ENCODE data around the gene SLC16A13. TPM values are rescaled to one million over a fixed set of nuclear protein-coding genes. Genes with fewer than 3 reads are reported as not detected.

Gene SLC16A13
- total RNA-seq, 1 donor from 2014 or later: 13.5 TPM

DNA sequence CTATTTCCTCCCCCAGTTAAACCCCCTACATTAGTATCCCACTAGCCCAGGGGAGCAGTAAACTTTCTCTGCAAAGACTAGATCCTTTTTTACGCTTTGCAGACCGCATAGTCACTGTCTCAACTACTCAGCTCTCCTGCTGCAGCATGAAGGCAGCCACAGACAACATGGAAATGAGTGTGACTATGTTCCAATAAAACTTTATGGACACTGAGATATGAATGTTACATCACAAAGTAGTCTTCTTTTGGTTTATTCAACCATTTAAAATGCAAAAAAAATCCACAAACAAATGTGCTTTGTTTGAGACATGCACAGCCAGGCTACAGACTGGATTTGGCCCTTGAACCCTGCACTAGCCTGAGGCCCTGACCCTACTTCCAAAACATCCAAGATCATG, 25.3 kb upstream of the SLC16A13 start:
- TF ChIP-seq, protein P1, sequence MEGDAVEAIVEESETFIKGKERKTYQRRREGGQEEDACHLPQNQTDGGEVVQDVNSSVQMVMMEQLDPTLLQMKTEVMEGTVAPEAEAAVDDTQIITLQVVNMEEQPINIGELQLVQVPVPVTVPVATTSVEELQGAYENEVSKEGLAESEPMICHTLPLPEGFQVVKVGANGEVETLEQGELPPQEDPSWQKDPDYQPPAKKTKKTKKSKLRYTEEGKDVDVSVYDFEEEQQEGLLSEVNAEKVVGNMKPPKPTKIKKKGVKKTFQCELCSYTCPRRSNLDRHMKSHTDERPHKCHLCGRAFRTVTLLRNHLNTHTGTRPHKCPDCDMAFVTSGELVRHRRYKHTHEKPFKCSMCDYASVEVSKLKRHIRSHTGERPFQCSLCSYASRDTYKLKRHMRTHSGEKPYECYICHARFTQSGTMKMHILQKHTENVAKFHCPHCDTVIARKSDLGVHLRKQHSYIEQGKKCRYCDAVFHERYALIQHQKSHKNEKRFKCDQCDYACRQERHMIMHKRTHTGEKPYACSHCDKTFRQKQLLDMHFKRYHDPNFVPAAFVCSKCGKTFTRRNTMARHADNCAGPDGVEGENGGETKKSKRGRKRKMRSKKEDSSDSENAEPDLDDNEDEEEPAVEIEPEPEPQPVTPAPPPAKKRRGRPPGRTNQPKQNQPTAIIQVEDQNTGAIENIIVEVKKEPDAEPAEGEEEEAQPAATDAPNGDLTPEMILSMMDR (conservative IDR thresholded peaks at IDR 0.05): no peak
- Mint-ChIP-seq H3K4me1 (ENCODE audit: unreplicated experiment) (peaks cover 33% of the 10 kb centered on the region), H3K36me3 (peaks cover 3% of the 10 kb centered on the region), H3K4me3 (peak overlapping the region; percentile 69), H3K27me3 (no peaks in the 10 kb centered on the region), H3K9me3 (no peaks in the 10 kb centered on the region), H3K27ac (peak overlapping the region; percentile 42)
- no peak for DNase-seq (ENCODE audit: extremely low spot score, unreplicated experiment)

DNA sequence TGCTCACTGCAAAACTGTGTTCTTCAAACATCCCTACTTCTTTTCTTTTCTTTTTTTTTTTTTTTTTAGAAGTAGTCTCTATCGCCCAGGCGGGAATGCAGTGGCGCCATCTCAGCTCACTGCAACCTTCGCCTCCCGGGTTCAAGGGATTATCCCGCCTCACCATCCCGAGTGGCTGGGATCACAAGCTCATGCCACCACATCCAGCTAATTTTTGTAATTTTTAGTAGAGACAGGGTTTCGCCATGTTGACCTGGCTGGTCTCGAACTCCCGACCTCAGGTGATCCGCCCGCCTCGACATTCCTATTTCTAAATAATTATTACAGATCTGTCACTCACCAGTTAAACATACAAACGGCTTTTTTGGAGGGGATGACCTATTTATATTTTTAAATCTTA, 24.4 kb upstream of the SLC16A13 start:
- no peaks in the 10 kb centered on the region for H3K27me3 Mint-ChIP-seq
- no peak for DNase-seq (ENCODE audit: extremely low spot score, unreplicated experiment)
- peak overlapping the region; percentile 100 for H3K27ac Mint-ChIP-seq
- no peaks in the 10 kb centered on the region for H3K9me3 Mint-ChIP-seq
- TF ChIP-seq, protein P1 (conservative IDR thresholded peaks at IDR 0.05): no peak
- peak overlapping the region; percentile 95 for H3K4me3 Mint-ChIP-seq
- peaks cover 40% of the 10 kb centered on the region for H3K4me1 Mint-ChIP-seq (ENCODE audit: unreplicated experiment)
- H3K36me3 Mint-ChIP-seq: peaks cover 3% of the 10 kb centered on the region

DNA sequence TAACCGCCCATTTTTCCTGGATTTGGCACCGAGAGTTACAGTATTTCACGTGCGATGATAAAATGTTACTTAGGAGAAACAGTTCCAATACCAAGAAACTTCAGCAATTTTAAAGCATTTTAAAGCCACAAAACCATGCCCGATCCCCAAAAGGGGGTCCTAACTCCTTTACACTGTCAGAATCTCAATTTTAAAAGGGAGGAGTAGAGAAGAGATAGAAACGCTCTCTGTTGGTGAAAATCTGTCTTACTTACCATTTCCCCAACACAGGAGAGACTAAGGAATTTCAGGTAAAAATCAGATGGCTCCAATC, 23.9 kb upstream of the SLC16A13 start:
- Mint-ChIP-seq H3K9me3 (no peaks in the 10 kb centered on the region), H3K27me3 (no peaks in the 10 kb centered on the region), H3K4me3 (peak overlapping the region; percentile 95), H3K27ac (peak overlapping the region; percentile 100), H3K4me1 (ENCODE audit: unreplicated experiment) (peaks cover 40% of the 10 kb centered on the region), H3K36me3 (peaks cover 3% of the 10 kb centered on the region)
- no peak for DNase-seq (ENCODE audit: extremely low spot score, unreplicated experiment)
- TF ChIP-seq, protein P1 (conservative IDR thresholded peaks at IDR 0.05): no peak

DNA sequence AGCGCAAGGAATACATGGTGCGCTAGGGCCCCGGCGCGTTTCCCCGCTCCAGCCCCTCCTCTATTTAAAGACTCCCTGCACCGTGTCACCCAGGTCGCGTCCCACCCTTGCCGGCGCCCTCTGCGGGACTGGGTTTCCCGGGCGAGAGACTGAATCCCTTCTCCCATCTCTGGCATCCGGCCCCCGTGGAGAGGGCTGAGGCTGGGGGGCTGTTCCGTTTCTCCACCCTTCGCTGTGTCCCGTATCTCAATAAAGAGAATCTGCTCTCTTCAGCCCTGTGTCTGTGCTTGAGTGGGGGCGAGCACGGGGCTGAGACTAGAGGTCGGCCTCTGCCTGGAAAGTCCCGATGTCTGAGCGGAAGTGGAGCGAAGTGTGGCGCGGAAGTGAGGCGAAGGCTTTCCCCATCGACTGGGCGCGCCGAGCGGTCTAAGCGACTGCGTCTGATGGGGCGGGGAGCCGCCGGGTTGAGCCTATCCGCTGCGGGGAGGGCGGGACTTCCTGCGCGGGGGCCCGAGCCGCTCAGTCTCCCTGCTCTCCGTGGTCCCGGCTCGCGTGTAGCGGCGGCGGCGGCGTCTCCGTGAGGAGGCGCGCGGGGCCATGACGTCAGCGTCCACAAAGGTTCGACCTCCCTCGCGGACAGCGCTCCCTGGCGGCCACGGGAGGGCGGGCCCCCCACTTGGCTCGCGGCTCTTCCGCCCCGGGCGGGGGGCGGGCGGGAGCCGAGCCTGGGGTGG, 21.4 kb upstream of the SLC16A13 start:
- Mint-ChIP-seq H3K4me3 (peak overlapping the region; percentile 95), H3K4me1 (ENCODE audit: unreplicated experiment) (peaks cover 40% of the 10 kb centered on the region), H3K9me3 (no peaks in the 10 kb centered on the region), H3K27me3 (no peaks in the 10 kb centered on the region), H3K27ac (peak overlapping the region; percentile 100), H3K36me3 (peaks cover 3% of the 10 kb centered on the region)
- DNase-seq (ENCODE audit: extremely low spot score, unreplicated experiment): peak; percentile 99
- TF ChIP-seq, protein P1 (conservative IDR thresholded peaks at IDR 0.05): peak; percentile 92

DNA sequence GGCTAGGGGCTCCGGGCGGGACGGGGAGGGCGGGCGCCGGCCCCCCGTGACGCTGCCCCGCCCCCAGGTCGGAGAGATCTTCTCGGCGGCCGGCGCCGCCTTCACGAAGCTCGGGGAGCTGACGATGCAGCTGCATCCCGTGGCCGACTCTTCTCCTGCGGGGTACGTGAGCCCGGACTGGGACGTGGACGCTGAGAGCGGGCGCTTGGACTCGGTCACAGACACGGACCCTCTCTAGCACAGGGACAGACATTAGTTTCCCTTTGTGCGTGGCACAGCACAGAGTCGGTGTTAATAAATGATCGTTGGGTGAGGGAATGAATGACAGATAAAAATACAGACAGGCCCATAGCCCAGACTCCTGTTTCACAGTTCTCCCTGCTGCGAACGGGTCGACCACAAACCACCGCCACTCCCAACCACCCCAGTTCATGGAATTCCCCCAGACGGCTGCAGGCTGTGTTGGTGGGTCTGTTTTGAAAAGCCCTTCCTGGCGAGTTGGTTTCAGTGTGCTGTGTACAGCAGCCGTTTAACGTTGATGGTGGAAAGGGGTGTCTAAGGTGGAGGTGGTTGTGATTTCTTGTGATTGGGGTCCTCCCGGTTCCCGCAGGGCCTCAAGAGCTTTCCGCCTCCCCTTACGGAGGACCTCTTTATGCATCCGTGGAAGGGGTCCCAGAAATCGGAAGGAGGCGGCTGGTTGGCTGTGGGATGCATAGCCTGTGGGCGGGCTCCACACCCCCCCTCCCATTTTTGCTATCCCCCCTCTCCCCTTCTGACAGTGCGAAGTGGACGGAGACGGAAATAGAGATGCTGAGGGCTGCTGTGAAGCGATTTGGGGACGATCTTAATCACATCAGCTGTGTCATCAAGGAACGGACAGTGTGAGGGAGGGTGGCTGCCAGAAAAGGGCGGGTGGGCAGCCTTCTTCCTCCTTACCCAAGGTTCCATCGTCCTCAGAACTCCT, 20.5 kb upstream of the SLC16A13 start:
- Mint-ChIP-seq H3K36me3 (no peaks in the 10 kb centered on the region), H3K27me3 (no peaks in the 10 kb centered on the region), H3K27ac (peak overlapping the region; percentile 88), H3K9me3 (no peaks in the 10 kb centered on the region), H3K4me3 (peak overlapping the region; percentile 90), H3K4me1 (ENCODE audit: unreplicated experiment) (peaks cover 40% of the 10 kb centered on the region)
- TF ChIP-seq, protein P1 (conservative IDR thresholded peaks at IDR 0.05): peak; percentile 56
- no peak for DNase-seq (ENCODE audit: extremely low spot score, unreplicated experiment)
